Esophagus muscularis mucosa (tissue), 4 donors: ENCODE results near the gene HDC. TPM values are rescaled to one million over a fixed set of nuclear protein-coding genes. Genes with fewer than 3 reads are reported as not detected.

Source experiments
- DNase-seq: peaks from one replicate; pipeline ENCODE4 v3.0.0-alpha.2; 2017; ENCODE audit errors: extremely low spot score
- H3K27ac ChIP-seq, 4 donors: fragments of 200-600 bp; sonication (generic); replicated peaks in 1 of 4; 1 replicate in 3 of 4; 2 replicates in 1 of 4; pipeline ENCODE4 v1.5.1; 2016 to 2019; ENCODE audit warnings: mild to moderate bottlenecking in 1 of 4
- H3K27me3 ChIP-seq, 4 donors: fragments of 200-600 bp; sonication (generic); one replicate each; pipeline versions ENCODE4 v1.5.1 to v1.6.0; 2016 to 2019
- H3K36me3 ChIP-seq, 4 donors: fragments of 200-600 bp; sonication (generic); one replicate each; pipeline ENCODE4 v1.5.1; 2016 to 2019
- H3K4me1 ChIP-seq, 4 donors: fragments of 200-600 bp; sonication (generic); one replicate each; pipeline ENCODE4 v1.5.1; 2016 to 2019
- H3K4me3 ChIP-seq, 4 donors: fragments of 200-600 bp; sonication (generic); 1 replicate in 2 of 4; 2 replicates in 2 of 4; pipeline ENCODE4 v1.5.1; 2016 to 2019; ENCODE audit warnings: mild to moderate bottlenecking in 4 of 4, moderate library complexity in 1 of 4
- H3K9me3 ChIP-seq, 4 donors: fragments of 200-600 bp; sonication (generic); 1 replicate in 3 of 4; 2 replicates in 1 of 4; pipeline ENCODE4 v1.5.1; 2016 to 2019
- CTCF ChIP-seq, 3 experiments: fragments of 200-600 bp in 2 of 3; fragments of 450-650 bp in 1 of 3; sonication (generic) in 2 of 3; IDR thresholded peaks; one replicate each; pipeline ENCODE4 v1.5.1; 2017 to 2019; ENCODE audit warnings: antibody characterized with exemption in 3 of 3, mild to moderate bottlenecking in 2 of 3, moderate library complexity in 1 of 3
- EP300 ChIP-seq: sonication (generic); formaldehyde crosslinking; IDR thresholded peaks from one replicate; pipeline ENCODE4 v1.6.1; 2017; ENCODE audit warnings: antibody characterized with exemption
- POLR2A ChIP-seq: fragments of 450-650 bp; IDR thresholded peaks from one replicate; pipeline ENCODE4 v1.6.1; 2017; ENCODE audit warnings: antibody characterized with exemption, moderate library complexity, mild to moderate bottlenecking, low read depth
- POLR2AphosphoS5 ChIP-seq, 2 donors: sonication (generic); formaldehyde crosslinking; IDR thresholded peaks; one replicate each; pipeline ENCODE4 v1.6.1; 2017; ENCODE audit warnings: antibody characterized with exemption in 2 of 2
- WGBS: methylation state at CpG from one replicate; pipeline ENCODE4 v1.1.5; 2018; 5-methylcytosine and 5-hydroxymethylcytosine counted together
- intact Hi-C: fragments of 100-400 bp; cut with DNase I; formaldehyde crosslinking; loops from one replicate; pipeline ENCODE4 v1.15.1; 2023
- total RNA-seq, 4 donors: library from RNA; depleted of rRNA; stranded (reverse); fragments of >200 nt; gene quantifications; one replicate each; pipeline versions ENCODE4 v1.1.0 to v1.2.1, GENCODE V29; 2016

Gene HDC
- total RNA-seq, 4 donors from 2014 or later, result 0.39 to 7.0 (median 3.5) TPM

- no peaks in the 10 kb centered on the region for H3K9me3 ChIP-seq
- no peaks in the 10 kb centered on the region for H3K27me3 ChIP-seq
- H3K36me3 ChIP-seq, result no peaks in the 10 kb centered on the region
- H3K4me1 ChIP-seq, result no peaks in the 10 kb centered on the region
- no peak for TF ChIP-seq CTCF (IDR thresholded peaks at IDR 0.05)
- TF ChIP-seq POLR2AphosphoS5 (IDR thresholded peaks at IDR 0.05), result no peak
- TF ChIP-seq POLR2A, result no peak
- no peak for TF ChIP-seq EP300
- no peak overlapping the region for H3K27ac ChIP-seq
- 77% methylated on average over 5 of the region's 5 CpGs for WGBS
- no peak overlapping the region for H3K4me3 ChIP-seq
- no peak for DNase-seq
- intact Hi-C loops, result no loop called here
Observed at GRCh38 chr15:50241684-50242450, 23.7 kb downstream of the HDC start.

GRCh38 chr15:50238255-50238654 lies 27.3 kb downstream of the HDC start:
- Histone ChIP-seq H3K4me1 (no peaks in the 10 kb centered on the region), H3K36me3 (no peaks in the 10 kb centered on the region), H3K4me3 (no peak overlapping the region), H3K27me3 (no peaks in the 10 kb centered on the region), H3K27ac (no peak overlapping the region), H3K9me3 (no peaks in the 10 kb centered on the region)
- WGBS, result 100% methylated on average over 2 of the region's 2 CpGs
- intact Hi-C loops, result no loop called here
- no peak for TF ChIP-seq EP300
- TF ChIP-seq CTCF (IDR thresholded peaks at IDR 0.05), result no peak
- no peak for TF ChIP-seq POLR2A
- TF ChIP-seq POLR2AphosphoS5 (IDR thresholded peaks at IDR 0.05), result no peak
- DNase-seq, result peak; percentile 39

GRCh38 chr15:50236433-50236832 lies 29.1 kb downstream of the HDC start:
- Histone ChIP-seq H3K36me3 (no peaks in the 10 kb centered on the region), H3K27ac (no peak overlapping the region), H3K4me3 (no peak overlapping the region), H3K9me3 (no peaks in the 10 kb centered on the region), H3K27me3 (no peaks in the 10 kb centered on the region), H3K4me1 (no peaks in the 10 kb centered on the region)
- peak; percentile 53 for DNase-seq
- TF ChIP-seq CTCF (IDR thresholded peaks at IDR 0.05) (no peak), POLR2A (no peak), POLR2AphosphoS5 (IDR thresholded peaks at IDR 0.05) (no peak), EP300 (no peak)
- WGBS, result 97% methylated on average over 9 of the region's 9 CpGs
- intact Hi-C loops, result no loop called here

- H3K27me3 ChIP-seq, result no peaks in the 10 kb centered on the region
- intact Hi-C loops, result no loop called here
- no peaks in the 10 kb centered on the region for H3K4me1 ChIP-seq
- TF ChIP-seq CTCF (IDR thresholded peaks at IDR 0.05), result no peak
- TF ChIP-seq POLR2A, result no peak
- TF ChIP-seq POLR2AphosphoS5 (IDR thresholded peaks at IDR 0.05), result no peak
- TF ChIP-seq EP300, result no peak
- 100% methylated on average over 1 of the region's 1 CpG for WGBS
- H3K4me3 ChIP-seq, result no peak overlapping the region
- no peaks in the 10 kb centered on the region for H3K36me3 ChIP-seq
- H3K9me3 ChIP-seq, result no peaks in the 10 kb centered on the region
- DNase-seq, result peak; percentile 47
- no peak overlapping the region for H3K27ac ChIP-seq
Observed at GRCh38 chr15:50235794-50236193, 29.7 kb downstream of the HDC start.

GRCh38 chr15:50234764-50235163 lies 30.8 kb downstream of the HDC start:
- WGBS, result 31% methylated on average over 2 of the region's 2 CpGs
- intact Hi-C loops, result no loop called here

More at GRCh38 chr15:50234764-50235163, 30.8 kb downstream of the HDC start:
- Histone ChIP-seq H3K27ac (no peak overlapping the region), H3K36me3 (no peaks in the 10 kb centered on the region), H3K4me1 (no peaks in the 10 kb centered on the region), H3K9me3 (no peaks in the 10 kb centered on the region), H3K4me3 (no peak overlapping the region), H3K27me3 (no peaks in the 10 kb centered on the region)
- no peak for DNase-seq
- TF ChIP-seq POLR2A (no peak), CTCF (IDR thresholded peaks at IDR 0.05) (no peak), POLR2AphosphoS5 (IDR thresholded peaks at IDR 0.05) (no peak), EP300 (no peak)
